HG03439 (cell line): ENCODE data around the gene HS6ST2.
"Not testable (repeated sequence)": the region's sequence is repeated elsewhere in the genome, so short reads cannot be mapped to it uniquely, and the experiment has no call there.

Experiments
- ATAC-seq: cut with Tn5 transposase; IDR thresholded peaks from one replicate; pipeline ENCODE4 v1.9.1; 2021; ENCODE audit warnings: mild to moderate bottlenecking, moderate library complexity; ENCODE audit not compliant: unreplicated experiment

HS6ST2 gene

DNA sequence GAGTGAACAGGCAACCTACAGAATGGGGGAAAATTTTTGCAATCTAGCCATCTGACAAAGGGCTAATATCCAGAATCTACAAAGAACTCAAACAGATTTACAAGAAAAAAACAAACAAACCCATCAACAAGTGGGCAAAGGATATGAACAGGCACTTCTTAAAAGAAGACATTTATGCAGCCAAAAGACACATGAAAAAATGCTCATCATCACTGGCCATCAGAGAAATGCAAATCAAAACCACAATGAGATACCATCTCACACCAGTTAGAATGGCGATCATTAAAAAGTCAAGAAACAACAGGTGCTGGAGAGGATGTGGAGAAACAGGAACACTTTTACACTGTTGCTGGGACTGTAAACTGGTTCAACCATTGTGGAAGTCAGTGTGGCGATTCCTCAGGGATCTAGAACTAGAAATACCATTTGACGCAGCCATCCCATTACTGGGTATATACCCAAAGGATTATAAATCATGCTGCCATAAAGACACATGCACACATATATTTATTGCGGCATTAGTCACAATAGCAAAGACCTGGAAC is 13.3 kb downstream of the HS6ST2 start:
- ATAC-seq, result not testable (repeated sequence)

DNA sequence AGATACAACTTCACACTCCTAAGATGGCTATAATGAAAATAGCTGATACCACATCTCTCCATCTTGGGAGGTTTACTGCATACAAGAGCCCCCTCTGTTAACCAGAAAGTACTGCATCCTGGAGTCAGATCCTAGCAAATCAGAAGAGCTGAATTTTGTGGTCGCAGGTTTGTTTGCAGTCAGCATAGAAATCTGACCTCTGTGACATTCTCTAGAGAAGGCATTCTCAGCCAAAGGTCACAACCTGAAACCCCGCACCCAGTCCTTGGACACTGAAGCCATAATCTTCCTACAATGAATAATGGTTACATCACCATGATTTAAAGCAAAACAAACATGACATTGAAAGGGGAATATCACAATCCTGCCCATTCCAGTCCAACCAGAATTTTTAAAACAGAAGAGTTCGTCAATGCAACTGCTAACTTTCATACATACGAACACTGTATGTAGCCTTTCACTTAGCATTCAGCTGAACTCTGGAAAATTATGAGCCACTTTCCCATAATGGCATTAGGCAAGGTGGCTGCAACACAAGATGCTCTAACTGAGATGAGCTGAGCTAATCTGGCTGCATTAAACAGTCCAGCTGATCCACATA is 17.6 kb downstream of the HS6ST2 start:
- no peak for ATAC-seq

DNA sequence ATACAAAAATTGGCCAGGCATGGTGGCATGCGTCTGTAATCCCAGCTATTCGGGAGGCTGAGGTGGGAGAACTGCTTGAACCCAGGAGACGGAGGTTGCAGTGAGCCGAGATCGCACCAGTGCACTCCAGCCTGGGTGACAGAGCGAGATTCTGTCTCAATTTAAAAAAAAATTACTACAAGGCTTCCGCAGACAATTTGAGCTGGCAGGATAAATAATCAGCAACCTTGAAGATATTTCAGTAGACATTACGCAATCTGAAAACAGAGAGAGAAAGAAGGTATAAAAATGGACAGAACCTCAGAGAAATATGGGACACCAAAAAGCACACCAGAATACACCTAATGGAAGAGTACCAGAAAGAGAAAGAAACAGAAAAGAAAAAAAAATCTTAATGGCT is 25.3 kb downstream of the HS6ST2 start:
- ATAC-seq, result no peak

DNA sequence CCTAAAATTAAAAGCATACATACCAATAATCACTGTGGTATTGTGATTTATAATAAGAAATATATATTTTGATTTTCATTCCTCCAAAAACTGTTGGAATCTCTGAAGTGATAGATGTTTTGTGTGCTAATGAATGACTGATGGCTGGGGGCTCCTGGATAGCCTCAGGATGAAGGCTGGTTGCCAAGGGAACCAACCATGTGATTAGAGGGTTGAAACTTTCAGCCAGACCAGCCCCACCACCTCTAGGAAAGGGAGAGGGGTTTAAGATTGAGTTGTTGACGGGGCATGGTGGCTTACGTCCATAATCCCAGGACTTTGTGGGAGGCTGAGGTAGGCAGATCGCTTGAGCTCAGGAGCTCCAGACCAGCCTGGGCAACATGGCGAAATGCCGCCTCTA is 34.0 kb downstream of the HS6ST2 start:
- ATAC-seq, result no peak

DNA sequence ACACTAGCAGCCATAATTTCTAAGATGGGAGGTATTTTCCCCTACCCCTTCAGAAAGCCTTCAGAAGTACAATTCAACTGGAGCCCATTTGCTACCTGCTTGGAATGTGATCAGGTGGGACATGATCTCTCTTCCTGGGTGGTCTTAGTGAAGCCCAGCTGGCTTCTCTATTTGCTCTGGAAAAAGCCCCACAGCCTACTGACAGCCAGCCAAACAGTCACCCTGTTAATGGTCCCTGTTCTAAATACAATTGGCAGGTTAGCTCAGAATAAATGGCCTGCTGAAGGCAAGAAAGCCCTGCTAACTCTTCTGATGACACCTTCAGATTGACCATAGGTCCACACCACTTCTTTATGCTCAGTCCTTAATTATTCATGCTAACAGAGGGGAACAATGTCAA is 39.9 kb downstream of the HS6ST2 start:
- ATAC-seq, result no peak

DNA sequence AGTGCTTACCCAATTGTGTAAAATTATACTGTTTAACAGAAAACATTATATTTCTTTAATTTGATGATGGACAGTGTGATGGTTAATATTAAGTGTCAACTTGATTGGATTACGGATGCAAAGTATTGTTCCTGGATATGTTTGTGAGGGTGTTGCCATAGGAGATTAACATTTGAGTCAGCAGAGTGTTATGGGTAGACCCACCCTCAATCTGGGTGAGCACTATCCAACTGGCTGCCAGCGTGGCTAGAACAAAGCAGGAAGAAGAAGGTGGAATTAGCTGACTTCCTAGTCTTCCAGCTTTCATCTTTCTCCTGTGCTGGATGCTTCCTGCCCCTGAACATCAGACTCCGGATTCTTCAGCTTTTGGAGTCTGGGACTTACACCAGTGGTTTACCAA is 42.1 kb downstream of the HS6ST2 start:
- no peak for ATAC-seq

DNA sequence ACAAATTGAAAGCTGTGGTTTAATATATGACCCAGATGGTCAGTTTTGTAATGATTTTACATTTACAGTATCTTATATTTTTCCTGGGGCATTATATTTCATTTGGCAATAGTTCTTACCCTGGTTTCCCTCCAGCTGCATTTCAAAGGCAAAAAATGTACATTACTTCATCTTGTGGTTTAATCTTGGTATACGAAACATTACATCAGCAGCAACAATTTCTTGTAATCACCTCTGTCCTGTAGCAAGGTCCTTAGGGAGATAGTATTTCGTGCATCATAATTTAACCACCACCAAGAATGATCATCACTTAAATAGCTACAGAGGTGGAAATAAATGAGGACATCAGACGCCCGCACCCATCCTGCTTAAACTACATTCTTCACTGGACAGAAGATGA is 48.8 kb downstream of the HS6ST2 start:
- ATAC-seq, result no peak

DNA sequence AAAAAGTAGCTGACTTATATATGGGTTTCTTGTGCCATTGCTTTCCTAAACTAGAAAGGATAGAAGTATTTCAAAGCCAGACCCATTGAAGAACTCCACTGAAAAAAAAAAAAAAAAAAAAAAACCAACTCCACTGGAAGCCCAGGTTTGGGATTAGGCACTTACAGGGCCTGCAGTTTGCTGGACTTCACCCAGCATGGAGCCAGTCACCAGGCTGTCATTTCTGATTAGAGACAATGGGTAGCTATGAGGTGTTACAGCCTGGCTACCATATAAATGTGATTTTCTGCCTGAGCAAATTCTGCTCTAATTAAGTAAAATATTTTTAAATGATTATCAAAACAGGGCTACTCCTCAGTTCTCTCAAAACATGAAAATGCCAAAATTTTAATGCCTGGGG is 49.5 kb downstream of the HS6ST2 start:
- no peak for ATAC-seq

DNA sequence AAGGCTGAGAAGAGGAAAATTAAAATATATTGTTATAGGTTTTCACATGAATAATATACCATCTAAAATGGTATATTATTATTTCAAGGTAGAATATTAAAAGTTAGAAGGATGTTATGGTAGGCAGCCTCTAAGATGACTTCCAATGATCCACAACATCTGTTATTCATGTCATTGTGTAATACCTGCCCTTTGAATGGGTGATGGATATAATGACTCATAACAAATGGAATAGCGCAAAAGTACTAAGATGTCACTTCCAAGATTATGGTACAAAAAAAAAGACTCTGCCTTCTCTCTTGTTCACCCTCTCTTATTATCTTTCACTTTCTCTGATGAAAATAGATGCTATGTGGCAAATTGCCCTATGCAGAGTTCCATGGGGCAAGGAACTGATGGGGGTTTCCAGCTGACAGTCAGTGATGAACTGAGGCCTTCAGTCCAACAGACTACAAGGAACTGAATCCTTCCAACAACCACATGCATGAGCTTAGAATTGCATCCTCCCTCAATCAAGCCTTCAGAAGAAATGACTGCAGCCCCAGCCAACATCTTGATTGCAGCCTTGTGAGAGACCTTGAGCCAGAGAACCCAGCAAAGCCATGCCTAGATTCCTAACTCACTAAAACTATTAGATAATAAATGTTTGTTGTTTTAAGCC is 57.7 kb downstream of the HS6ST2 start:
- no peak for ATAC-seq

DNA sequence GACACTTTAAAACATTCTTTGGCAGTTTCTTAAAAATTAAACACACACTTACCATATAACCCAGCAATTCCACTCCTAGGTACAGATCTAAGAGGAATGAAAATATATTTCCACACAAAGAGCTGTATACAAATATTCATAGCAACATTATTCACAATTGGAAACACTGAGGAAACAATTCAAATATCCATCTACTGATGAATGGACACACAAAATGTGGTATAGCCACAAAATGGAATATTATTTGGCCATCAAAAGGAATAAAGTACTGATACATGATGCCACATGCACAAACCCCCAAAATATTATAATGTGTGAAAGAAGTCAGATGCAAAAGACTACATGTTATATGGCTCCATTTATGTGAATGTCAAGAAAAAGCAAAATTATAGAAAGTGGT is 70.9 kb downstream of the HS6ST2 start:
- ATAC-seq, result no peak

DNA sequence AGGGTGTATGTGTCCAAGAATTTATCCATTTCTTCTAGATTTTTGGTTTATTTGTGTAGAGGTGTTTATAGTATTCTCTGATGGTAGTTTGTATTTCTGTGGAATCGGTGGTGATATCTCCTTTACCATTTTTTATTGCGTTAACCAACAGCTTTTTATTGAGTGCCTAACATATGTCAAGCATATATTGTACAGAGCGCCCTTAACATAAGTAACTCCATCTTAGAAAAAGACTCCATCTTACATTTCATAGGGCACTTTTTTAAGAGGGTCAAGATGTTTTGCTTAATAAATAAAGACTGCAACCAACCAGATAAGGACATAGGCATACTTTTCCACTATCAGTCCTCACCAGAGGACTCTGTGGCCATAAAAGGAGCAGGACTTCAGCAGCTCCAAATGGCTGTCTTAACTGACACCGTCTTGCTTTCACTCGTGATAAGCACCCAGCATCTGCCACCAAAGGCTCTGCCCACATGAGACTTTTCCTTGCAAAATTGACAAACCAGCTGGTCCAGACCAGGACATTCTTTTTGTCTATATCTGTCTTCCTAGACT is 75.0 kb downstream of the HS6ST2 start:
- no peak for ATAC-seq

DNA sequence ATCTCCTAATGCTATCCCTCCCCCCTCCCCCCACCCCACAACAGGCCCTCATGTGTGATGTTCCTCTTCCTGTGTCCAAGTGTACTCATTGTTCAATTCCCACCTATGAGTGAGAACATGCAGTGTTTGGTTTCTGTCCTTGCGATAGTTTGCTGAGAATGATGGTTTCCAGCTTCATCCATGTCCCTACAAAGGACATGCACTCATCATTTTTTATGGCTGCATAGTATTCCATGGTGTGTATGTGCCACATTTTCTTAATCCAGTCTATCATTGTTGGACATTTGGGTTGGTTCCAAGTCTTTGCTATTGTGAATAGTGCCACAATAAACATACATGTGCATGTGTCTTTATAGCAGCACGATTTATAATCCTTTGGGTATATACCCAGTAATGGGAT is 77.7 kb downstream of the HS6ST2 start:
- ATAC-seq, result not testable (repeated sequence)

DNA sequence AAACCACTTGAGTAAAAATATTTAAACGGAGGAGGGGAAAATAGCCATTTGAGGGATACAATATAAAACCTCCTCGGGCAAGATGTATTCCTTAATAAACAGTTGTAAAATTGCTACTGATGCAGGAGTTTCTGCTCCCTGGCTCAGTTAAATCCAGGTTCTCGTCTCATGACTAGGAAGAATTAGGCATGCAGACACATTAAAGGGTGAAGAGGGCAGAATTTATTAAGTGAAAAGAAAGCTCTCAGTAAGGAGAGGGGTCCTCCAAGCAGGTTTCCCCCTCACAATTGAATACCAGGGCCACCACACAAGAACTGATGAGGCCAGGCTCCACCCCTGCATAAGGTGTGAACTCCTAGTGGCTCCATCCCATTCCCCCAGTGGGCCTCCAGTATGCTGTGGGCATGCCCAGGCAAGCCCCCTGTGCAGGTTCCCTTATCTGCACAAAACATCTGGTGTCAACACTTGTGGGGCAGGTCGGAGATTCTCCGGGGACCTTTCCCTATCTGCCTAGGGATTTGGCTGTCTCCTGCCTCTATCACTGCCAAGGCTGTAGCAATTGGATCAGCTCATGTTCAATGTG is 80.4 kb downstream of the HS6ST2 start:
- no peak for ATAC-seq

DNA sequence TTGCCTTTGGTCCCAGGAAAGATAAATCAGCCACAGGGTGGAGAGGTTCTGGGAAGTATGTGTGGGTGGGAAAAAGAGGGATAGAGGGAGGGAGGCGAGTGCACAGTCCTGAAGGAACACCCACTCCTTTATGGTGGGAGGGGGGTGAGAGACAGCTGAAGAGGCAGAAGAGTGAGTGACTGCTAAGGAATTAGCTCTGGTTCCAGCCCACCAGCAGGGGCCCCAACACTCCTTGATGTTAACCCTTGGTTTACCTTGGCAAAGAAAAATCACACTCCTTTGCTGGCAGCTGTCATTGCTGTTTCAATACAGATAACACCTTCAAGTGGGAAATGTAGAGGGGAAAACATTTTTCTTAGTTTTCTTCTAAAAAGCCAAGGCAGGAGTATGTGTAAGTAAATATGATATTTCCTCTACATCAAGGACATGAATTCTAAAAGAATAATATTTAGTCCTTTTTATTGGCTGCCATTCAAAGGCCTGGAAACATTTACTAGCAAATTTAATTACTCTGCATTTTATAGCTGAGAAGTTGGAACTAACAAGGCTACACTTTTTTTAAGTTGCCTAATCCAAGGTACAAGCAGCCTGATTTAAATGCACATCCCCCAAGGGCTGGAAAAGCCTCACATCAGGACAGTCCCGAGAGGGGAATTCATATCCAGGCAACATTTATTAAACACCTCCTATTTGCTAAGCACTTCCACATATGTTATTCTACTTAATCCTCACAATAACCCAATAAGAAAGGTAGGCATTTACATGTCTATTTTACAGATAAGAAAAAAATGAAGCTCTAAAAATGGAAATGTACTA is 81.7 kb downstream of the HS6ST2 start:
- no peak for ATAC-seq

DNA sequence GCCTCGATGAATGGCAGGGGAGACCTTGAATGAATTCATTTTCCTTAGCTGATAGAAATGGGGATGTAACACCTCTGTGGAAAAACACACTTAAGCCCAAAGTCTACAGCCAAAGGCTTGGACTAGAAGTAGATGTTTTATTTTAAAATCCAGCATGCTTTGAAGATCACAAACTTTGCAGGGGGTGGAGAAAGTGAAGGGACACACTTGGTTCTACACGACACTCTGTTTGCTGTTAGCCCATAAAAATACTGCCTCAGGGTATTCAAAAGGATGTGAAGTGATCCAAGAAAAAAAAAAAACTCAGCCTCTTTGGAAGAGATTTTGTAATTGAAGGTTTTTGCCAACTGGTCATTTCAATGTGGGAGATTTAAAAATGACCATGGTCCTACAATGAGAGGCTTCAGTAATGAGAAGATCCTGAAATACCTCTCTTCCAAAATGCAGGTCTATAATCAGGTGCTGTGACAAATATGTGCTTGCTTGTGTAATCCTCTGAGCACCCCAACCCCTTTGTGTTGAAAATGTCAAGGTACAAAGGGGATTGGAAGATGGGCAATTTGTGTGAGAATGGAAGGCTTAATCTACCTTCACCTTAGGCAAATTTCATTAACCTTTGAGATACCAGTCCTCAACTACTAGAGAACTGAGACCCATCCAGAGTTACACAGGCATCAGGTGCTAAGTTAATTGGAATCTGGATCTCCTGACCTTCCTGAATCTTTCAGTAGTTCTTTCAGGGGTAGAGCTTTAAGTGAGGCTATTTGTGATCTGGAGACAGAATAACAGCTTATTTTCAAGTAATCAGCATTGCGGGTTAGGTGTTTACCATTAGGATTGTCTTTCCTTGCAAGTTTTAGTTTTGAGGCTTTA is 82.5 kb downstream of the HS6ST2 start:
- no peak for ATAC-seq

DNA sequence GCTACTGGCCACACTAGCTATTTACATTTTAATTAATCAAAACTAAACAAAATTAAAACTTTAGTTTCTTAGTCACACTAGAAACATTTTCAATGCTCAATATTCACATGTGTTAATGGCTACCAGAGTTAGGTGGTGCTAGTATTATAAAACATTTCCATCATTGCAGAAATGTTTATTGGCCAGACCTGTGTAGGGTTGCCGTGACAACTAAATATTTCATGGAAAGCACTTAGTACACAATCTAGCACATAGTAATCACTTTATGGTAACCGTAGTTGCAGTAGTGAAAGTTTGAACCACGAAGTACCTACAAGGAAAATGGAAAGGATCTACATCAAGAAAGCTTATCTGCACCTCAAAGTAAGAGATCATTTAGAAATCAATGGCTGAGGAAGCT is 95.9 kb downstream of the HS6ST2 start:
- no peak for ATAC-seq

DNA sequence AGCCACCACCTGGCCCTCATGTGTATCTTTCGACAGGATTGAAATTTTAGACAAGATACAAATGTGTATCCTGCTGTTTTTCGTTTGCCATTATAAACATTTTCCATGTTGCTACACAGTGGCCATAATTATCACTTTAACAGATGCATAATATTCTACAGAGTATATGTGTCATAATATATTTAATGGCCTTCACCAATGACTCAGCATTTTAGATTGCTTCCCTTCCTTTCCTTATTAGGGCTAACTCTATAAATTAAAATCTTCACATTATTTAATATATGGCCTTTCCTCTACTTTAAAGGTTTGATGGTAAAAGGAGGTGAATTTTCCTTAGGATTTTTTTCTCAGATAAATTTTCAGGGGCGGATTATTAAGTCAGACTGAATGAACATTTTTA is 97.4 kb downstream of the HS6ST2 start:
- no peak for ATAC-seq

DNA sequence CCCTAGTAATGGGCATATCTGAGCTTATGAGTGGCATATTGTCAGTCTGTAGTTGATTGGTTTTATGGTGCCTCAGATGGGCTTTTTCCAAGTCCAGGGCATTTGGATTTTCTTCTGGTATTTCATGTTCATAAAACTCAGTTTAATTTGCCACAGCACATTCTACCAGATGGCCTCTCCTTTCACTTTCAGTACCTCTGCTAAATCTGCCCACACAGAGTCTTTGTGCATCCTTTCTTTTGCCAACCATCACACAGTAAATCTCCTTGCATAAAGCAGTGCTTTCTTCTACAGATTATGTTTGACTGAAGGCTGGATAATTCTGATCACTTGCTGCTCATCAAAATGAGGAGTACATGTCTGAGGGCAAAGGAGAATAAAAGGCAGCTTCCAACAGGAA is 98.2 kb downstream of the HS6ST2 start:
- ATAC-seq, result no peak

DNA sequence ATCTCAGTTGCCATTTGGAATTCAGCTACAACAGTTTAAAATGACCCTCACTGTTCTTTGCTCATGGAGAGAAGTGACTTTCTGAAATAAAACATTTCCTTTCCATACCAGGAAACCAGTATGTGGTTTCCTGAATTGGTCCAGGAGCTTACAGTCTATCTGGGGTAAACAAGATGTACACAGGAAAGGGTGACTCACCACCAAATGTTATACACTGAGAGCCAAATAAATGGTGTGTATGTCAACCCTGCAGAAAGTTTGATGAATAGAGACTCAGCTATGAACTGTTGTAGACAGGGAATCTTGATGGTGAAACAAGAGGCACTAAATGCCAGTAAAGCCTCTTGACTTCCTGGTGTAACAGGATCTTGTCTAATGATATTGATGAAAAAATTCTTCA is 100.4 kb downstream of the HS6ST2 start:
- ATAC-seq, result no peak

DNA sequence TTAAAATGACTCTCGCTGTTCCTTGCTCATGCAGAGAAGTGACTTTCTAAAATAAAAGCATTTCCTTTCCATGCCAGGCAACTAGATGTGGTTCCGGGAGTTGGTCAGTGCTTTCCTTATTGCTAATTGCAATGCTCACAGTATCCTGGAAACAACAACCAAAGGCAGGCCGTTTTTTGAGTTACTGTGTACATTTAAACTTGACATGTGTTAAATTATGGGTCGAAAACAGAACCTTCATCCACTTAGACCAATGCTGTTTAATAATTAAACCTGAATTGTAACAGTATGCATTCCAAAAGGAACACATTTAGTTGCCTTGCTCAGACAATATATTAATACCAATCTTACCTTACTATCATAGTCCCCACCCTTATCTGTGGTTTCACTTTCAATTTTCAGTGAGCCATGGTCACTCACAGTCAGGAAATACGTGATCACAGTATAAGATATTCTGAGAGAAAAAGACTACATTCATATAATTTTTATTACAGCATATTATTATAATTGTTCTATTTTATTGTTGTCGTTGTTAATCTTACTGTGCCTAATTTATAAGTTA is 102.6 kb downstream of the HS6ST2 start:
- no peak for ATAC-seq
